ENCODE results near the gene SPAG6.

The SPAG6 gene

GRCh38 chr10:22437620-22438588 lies 92.6 kb downstream of the SPAG6 start:
- DNase-seq, result no peak

GRCh38 chr10:22438711-22439110 lies 93.4 kb downstream of the SPAG6 start:
- peak; percentile 6 for DNase-seq

DNA sequence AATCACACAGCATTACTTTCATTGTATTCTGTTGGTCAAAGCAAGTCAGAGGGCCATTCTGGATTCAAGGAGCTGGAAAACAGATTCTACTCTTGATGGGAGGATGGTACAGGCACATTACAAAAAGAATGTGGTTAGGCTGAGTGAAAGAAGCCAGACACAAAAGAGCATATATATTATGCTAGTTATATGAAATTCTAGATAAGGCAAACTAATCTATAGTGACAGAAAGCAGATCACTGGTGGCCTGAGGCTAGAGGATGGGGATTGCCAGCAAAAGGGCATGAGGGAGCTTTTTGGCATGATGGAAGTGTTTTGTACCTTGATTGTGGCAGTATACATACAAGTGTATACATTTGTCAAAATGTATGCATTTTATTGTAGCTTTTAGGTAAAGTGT lies 96.8 kb downstream of the SPAG6 start:
- DNase-seq, result no peak

DNA sequence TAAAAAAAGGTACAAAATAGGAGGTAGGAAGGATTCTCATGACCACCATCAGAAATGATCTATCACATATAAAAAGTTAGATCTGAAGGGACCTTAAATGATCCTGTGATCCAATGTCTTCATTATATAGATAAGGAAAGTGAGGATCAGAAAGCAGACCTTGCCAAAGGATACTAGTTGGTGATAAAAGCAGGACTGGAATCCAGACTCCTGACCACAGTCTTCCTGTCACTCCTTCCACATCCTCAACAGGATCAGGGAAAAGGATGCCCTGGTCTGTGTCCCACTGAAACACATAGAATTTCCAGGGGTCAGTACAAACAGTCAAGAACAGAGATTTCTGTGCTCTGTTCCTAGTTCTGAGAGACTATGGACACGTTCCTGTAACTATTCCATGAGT lies 97.2 kb downstream of the SPAG6 start:
- DNase-seq, result no peak

- DNase-seq, result no peak
Measured at GRCh38 chr10:22443175-22443901, 98.0 kb downstream of the SPAG6 start.

GRCh38 chr10:22444219-22444788 lies 99.0 kb downstream of the SPAG6 start:
- no peak for DNase-seq

- no peak for DNase-seq
Measured at GRCh38 chr10:22445495-22445894, 100.2 kb downstream of the SPAG6 start.

DNA sequence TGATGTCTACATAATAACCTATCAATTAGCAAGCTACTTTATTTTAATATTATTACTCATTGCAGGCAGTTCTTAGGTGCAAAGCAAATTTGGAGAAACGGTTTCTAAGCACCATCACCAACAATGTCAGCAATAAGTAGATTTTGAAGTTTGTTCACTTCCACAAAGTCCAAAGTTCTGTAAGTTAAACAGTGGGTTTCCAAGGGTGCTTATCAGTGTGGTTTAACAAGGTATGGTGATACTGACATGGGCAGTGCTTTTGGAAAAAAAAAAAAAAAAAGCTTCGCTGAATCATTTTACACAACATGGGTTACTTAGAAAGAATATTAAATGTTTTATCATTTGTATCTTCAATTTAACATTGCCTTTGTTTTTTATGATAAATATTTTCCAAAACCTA lies 101.8 kb downstream of the SPAG6 start:
- no peak for DNase-seq

- DNase-seq, result no peak
Measured at GRCh38 chr10:22451346-22451745, 106.0 kb downstream of the SPAG6 start.

DNA sequence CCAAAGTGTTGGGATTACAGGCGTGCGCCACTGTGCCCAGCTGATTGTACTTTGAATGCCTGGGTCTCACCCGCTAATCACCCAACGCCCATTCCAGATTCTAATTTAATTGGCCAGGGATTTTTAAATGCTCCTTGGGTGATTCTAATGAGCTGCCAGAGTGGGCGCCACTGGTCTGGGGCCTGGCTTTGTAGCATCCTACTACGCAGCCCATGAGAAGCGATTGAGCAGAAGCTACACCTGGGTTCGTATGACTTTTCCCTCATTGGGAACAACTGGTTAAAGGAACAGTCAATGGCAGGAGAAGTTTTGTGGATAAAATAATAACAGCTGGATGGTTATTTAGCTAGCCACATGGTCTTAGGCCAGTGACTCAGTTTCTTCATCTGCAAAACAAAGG lies 108.0 kb downstream of the SPAG6 start:
- no peak for DNase-seq

GRCh38 chr10:22453948-22454591 lies 108.8 kb downstream of the SPAG6 start:
- no peak for DNase-seq

DNA sequence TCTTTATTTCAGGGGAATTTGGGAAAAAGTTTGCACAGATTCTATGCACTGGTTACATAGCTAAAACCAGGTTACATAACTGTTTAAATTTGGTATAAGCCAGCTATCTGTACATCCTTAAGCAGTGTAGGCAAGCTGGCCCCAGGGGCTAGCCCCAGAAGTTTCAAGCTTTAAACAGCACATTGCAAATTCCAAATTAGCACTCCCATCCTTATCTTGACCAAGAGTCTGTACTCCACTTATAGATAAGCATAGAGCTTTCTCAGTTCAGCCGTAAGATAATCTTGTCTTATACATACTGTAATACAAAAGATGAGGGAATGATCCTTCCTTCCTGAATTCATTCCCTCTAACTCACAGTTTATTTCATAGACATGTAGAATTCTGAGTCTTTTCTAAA lies 109.3 kb downstream of the SPAG6 start:
- DNase-seq, result no peak

DNA sequence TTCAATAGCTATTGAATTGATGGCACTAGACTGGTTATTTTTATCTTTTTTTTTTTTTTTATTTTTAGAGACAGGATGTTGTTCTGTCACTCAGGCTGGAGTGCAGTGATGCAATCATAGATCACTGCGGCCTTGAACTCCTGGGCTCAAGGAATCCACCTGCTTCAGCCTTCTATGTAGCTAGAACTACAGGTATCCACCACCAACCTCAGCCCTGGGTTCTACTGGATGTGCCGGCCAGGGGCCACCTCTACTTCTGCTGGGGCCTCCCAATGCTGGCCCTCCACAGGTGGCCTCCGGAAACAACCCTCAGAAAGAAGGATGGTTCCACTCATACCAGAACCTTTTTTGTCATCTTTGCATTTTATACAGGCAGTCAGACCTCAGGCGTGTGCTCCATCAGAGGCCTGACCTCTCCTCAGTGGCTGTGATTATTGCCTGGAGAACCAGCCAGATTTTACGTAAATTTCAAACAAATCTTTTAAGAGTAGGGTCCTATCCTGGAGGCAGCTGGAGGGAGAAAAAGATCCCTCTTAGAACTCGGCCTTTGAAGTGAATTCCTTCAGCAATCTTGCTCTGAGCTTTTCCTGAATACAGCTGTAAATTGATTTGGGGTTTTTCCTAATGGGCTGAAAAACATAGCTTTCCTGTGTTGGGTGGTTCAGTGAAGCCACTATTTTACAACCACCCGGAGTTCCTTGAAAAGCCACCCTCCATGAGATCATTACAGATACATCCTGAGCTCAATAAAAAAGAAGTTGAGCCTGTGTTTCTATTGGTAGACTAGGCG lies 110.0 kb downstream of the SPAG6 start:
- no peak for DNase-seq

- DNase-seq, result no peak
Measured at GRCh38 chr10:22456486-22456885, 111.2 kb downstream of the SPAG6 start.

- no peak for DNase-seq
Measured at GRCh38 chr10:22458272-22459038, 113.2 kb downstream of the SPAG6 start.

- no peak for DNase-seq
Measured at GRCh38 chr10:22459496-22459895, 114.2 kb downstream of the SPAG6 start.

DNA sequence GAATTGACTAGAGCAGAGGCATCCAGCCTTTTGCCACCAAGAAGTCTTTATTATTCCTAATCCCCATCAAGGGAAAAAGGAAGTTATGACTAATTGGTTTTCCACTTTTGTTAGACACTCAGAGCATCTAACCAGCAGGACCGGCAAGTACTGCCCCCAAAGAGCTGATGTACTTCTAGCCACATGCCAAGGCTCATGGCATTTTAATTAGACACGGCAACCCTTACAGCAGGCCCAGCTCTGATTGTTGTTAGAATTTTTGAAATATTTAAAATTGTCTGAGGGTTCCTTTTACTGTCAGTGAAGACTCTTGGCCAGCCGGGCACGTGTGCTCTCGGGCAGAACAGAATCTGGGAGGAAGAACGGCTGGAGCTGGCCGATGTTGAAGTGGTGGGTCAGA lies 114.8 kb downstream of the SPAG6 start:
- DNase-seq, result no peak

- no peak for DNase-seq
Measured at GRCh38 chr10:22460531-22461403, 115.5 kb downstream of the SPAG6 start.

DNA sequence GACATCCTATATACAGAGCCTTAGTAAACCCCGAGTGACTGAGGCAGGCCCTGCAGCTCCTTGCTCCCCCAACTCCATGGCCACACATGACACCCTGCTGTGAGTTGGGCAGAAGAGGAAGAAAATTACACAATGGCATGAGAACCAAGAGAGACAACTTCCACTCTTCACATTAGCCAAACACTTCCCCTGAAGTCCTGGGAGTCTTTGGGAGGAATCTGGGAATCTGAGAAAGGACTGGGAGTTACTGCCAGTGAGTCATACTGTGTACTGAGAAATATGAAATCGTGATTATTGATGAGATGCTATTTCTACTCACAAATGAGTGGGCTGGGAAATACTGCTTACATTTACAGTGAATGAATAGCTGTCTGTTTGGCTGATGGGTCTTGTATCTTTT lies 116.6 kb downstream of the SPAG6 start:
- no peak for DNase-seq

DNA sequence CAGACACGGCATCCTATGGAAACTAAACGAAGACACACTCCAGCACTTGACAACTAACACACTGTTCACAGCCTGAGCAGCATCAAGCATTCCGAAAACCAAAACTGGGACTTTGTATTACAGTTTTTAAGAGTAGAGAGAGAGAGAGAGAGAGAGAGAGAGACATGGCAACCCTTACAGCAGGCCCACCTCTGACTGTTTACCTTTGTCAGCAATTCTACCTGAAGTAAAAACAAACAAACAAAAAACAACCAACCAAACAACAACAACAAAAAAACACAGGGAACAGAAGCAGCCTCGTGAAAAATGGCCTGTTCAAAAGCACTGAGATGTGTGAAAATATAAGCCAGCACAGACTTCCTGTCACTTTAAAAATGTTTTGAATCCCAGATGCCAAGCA lies 118.0 kb downstream of the SPAG6 start:
- no peak for DNase-seq
